GM12878 (cell line): ENCODE results near the gene IL36RN. TPM values are rescaled to one million over a fixed set of nuclear protein-coding genes. Genes with fewer than 3 reads are reported as not detected.

Experiments used
- BACH1 ChIP-seq: fragments of 450-650 bp; IDR thresholded peaks from 2 replicates; pipeline ENCODE4 v1.6.1; 2017; ENCODE audit warnings: mild to moderate bottlenecking, borderline replicate concordance
- HCFC1 ChIP-seq: fragments of 150-350 bp; IDR thresholded peaks from 2 replicates; pipeline ENCODE4 v1.6.1; 2014; ENCODE audit warnings: low read length
- MTA3 ChIP-seq: IDR thresholded peaks from 2 replicates; pipeline ENCODE4 v1.6.1; 2012; ENCODE audit warnings: low read length, inconsistent platforms, borderline replicate concordance
- polyA plus RNA-seq, 11 experiments: library from polyadenylated mRNA; depleted of rRNA in 4 of 11; unstranded in 6 of 11; stranded (reverse) in 5 of 11; fragments of >200 nt; fragmentation: Nextera tagmentation in 4 of 11; fragmentation: Illumina TruSeq in 1 of 11; extraction: Ambion mirVana in 4 of 11; extraction: Trizol in 1 of 11; gene quantifications; 1 replicate in 1 of 11; 2 replicates in 10 of 11; pipeline versions ENCODE4 v1.2.1 to v1.2.3, GENCODE V29; 2011 to 2016; ENCODE audit warnings: inconsistent platforms in 2 of 11, missing spikeins in 2 of 11, low read depth in 1 of 11
- small RNA-seq: library from RNA; depleted of rRNA; stranded (forward); fragments of <200 nt; gene quantifications from one replicate; pipeline ENCODE3, GENCODE V24; 2014
- total RNA-seq, 4 experiments: library from RNA; depleted of rRNA in 3 of 4; stranded (reverse); fragments of >200 nt in 3 of 4; fragmentation: Illumina TruSeq in 1 of 4; extraction: Trizol in 1 of 4; gene quantifications; 2 replicates each; pipeline versions ENCODE4 v1.2.1 to v1.2.3, GENCODE V29; 2013 to 2021
- TF ChIP-seq, protein P1 (sequence below): fragments of 450-650 bp; IDR thresholded peaks from 2 replicates; pipeline ENCODE4 v1.6.1; 2017; ENCODE audit warnings: mild to moderate bottlenecking, low read depth, inconsistent platforms; ENCODE audit not compliant: poor library complexity, severe bottlenecking
- TF ChIP-seq, protein P2 (sequence below): fragments of 450-650 bp; IDR thresholded peaks from 2 replicates; pipeline ENCODE4 v1.6.1; 2016; ENCODE audit warnings: mild to moderate bottlenecking

The IL36RN gene
- total and polyA plus RNA-seq, 10 of the 15 experiments (the other 5 are each of a cell fraction or from before 2014, with no cell fraction given) = not detected

DNA sequence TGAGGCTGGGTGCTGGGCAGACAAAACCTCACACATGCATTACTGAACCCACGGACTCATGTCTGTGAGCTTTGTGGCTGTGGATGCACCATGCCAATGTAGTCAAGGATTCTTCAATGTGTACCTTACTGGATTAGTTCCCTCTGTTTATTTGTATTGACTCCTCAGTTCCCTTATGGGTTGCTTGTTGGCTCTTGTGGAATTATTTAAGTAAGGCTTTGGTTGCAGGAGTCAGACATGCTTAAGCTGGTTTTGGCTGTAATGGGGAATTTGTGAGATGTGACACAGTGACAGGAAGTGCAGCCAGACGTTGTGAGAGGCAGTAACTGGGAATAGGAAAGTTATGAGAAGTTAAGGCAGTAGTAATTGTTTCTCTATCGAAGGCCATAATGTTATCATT is 54.8 kb downstream of the IL36RN start (continued):
- TF ChIP-seq, protein P1, sequence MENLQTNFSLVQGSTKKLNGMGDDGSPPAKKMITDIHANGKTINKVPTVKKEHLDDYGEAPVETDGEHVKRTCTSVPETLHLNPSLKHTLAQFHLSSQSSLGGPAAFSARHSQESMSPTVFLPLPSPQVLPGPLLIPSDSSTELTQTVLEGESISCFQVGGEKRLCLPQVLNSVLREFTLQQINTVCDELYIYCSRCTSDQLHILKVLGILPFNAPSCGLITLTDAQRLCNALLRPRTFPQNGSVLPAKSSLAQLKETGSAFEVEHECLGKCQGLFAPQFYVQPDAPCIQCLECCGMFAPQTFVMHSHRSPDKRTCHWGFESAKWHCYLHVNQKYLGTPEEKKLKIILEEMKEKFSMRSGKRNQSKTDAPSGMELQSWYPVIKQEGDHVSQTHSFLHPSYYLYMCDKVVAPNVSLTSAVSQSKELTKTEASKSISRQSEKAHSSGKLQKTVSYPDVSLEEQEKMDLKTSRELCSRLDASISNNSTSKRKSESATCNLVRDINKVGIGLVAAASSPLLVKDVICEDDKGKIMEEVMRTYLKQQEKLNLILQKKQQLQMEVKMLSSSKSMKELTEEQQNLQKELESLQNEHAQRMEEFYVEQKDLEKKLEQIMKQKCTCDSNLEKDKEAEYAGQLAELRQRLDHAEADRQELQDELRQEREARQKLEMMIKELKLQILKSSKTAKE = no peak
- TF ChIP-seq MTA3 (no peak), BACH1 (no peak), HCFC1 (no peak)
- TF ChIP-seq, protein P2, sequence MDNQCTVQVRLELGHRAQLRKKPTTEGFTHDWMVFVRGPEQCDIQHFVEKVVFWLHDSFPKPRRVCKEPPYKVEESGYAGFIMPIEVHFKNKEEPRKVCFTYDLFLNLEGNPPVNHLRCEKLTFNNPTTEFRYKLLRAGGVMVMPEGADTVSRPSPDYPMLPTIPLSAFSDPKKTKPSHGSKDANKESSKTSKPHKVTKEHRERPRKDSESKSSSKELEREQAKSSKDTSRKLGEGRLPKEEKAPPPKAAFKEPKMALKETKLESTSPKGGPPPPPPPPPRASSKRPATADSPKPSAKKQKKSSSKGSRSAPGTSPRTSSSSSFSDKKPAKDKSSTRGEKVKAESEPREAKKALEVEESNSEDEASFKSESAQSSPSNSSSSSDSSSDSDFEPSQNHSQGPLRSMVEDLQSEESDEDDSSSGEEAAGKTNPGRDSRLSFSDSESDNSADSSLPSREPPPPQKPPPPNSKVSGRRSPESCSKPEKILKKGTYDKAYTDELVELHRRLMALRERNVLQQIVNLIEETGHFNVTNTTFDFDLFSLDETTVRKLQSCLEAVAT = no peak

Small RNAs within 50 kb of the gene (small RNA-seq; reads per million reads assigned to genes)
- gene RNU6-1180P = not detected

Other genes with a start within 250 kb of the IL36RN start
Only the 7 nearest of the 9 such genes appear.
- gene IL37, start 148.0 kb upstream of the IL36RN start, total RNA-seq (2014; rRNA removed) = not detected in 2 replicates
- not detected in 2 replicates for gene IL37, start 148.0 kb upstream of the IL36RN start, total RNA-seq (2014; rRNA removed; fragmentation: Illumina TruSeq; extraction: Trizol)
- not detected in 2 replicates for gene IL37, start 148.0 kb upstream of the IL36RN start, total RNA-seq (2021)
- not detected in 2 replicates for gene IL37, start 148.0 kb upstream of the IL36RN start, polyA plus RNA-seq (2011; rRNA removed)
- gene IL37, start 148.0 kb upstream of the IL36RN start, polyA plus RNA-seq (2014; fragmentation: Illumina TruSeq; extraction: Trizol) = 0.41 TPM in 1 of 2 replicates, not detected in the other
- not detected for gene IL37, start 148.0 kb upstream of the IL36RN start, polyA plus RNA-seq (2014; fragmentation: Nextera tagmentation; extraction: Ambion mirVana)
- gene IL37, start 148.0 kb upstream of the IL36RN start, polyA plus RNA-seq (2014; rRNA removed) = 0.54 TPM in 1 of 2 replicates, not detected in the other
- gene IL37, start 148.0 kb upstream of the IL36RN start, polyA plus RNA-seq (2016; fragmentation: Nextera tagmentation; extraction: Ambion mirVana) = not detected
- gene IL36G, start 81.2 kb upstream of the IL36RN start, total RNA-seq (2014; rRNA removed) = not detected in 2 replicates
- not detected in 2 replicates for gene IL36G, start 81.2 kb upstream of the IL36RN start, total RNA-seq (2014; rRNA removed; fragmentation: Illumina TruSeq; extraction: Trizol)
- not detected in 2 replicates for gene IL36G, start 81.2 kb upstream of the IL36RN start, total RNA-seq (2021)
- gene IL36G, start 81.2 kb upstream of the IL36RN start, polyA plus RNA-seq (2011; rRNA removed) = 0.17 TPM in 1 of 2 replicates, not detected in the other
- gene IL36G, start 81.2 kb upstream of the IL36RN start, polyA plus RNA-seq (2014; fragmentation: Illumina TruSeq; extraction: Trizol) = not detected in 2 replicates
- under 1 TPM in 1 of 2 experiments, not detected in 1; 0.10 TPM for gene IL36G, start 81.2 kb upstream of the IL36RN start, polyA plus RNA-seq (2014; fragmentation: Nextera tagmentation; extraction: Ambion mirVana)
- gene IL36G, start 81.2 kb upstream of the IL36RN start, polyA plus RNA-seq (2014; rRNA removed) = 0.37 TPM in 1 of 2 replicates, not detected in the other
- not detected for gene IL36G, start 81.2 kb upstream of the IL36RN start, polyA plus RNA-seq (2016; fragmentation: Nextera tagmentation; extraction: Ambion mirVana)
- gene IL36A, start 53.7 kb upstream of the IL36RN start, total RNA-seq (2014; rRNA removed) = not detected in 2 replicates
- not detected in 2 replicates for gene IL36A, start 53.7 kb upstream of the IL36RN start, total RNA-seq (2014; rRNA removed; fragmentation: Illumina TruSeq; extraction: Trizol)
- gene IL36A, start 53.7 kb upstream of the IL36RN start, total RNA-seq (2021) = not detected in 2 replicates
- not detected in 2 replicates for gene IL36A, start 53.7 kb upstream of the IL36RN start, polyA plus RNA-seq (2011; rRNA removed)
- gene IL36A, start 53.7 kb upstream of the IL36RN start, polyA plus RNA-seq (2014; fragmentation: Illumina TruSeq; extraction: Trizol) = not detected in 2 replicates
- not detected for gene IL36A, start 53.7 kb upstream of the IL36RN start, polyA plus RNA-seq (2014; fragmentation: Nextera tagmentation; extraction: Ambion mirVana)
- gene IL36A, start 53.7 kb upstream of the IL36RN start, polyA plus RNA-seq (2014; rRNA removed) = not detected in 2 replicates
- not detected for gene IL36A, start 53.7 kb upstream of the IL36RN start, polyA plus RNA-seq (2016; fragmentation: Nextera tagmentation; extraction: Ambion mirVana)
- not detected in 2 replicates for gene IL36B, start 6.3 kb upstream of the IL36RN start, total RNA-seq (2014; rRNA removed)
- not detected in 2 replicates for gene IL36B, start 6.3 kb upstream of the IL36RN start, total RNA-seq (2014; rRNA removed; fragmentation: Illumina TruSeq; extraction: Trizol)
- not detected in 2 replicates for gene IL36B, start 6.3 kb upstream of the IL36RN start, total RNA-seq (2021)
- gene IL36B, start 6.3 kb upstream of the IL36RN start, polyA plus RNA-seq (2011; rRNA removed) = not detected in 2 replicates
- not detected in 2 replicates for gene IL36B, start 6.3 kb upstream of the IL36RN start, polyA plus RNA-seq (2014; fragmentation: Illumina TruSeq; extraction: Trizol)
- gene IL36B, start 6.3 kb upstream of the IL36RN start, polyA plus RNA-seq (2014; fragmentation: Nextera tagmentation; extraction: Ambion mirVana) = not detected
- not detected in 2 replicates for gene IL36B, start 6.3 kb upstream of the IL36RN start, polyA plus RNA-seq (2014; rRNA removed)
- not detected for gene IL36B, start 6.3 kb upstream of the IL36RN start, polyA plus RNA-seq (2016; fragmentation: Nextera tagmentation; extraction: Ambion mirVana)
- gene IL1F10, start 8.8 kb downstream of the IL36RN start, total RNA-seq (2014; rRNA removed) = not detected in 2 replicates
- not detected in 2 replicates for gene IL1F10, start 8.8 kb downstream of the IL36RN start, total RNA-seq (2014; rRNA removed; fragmentation: Illumina TruSeq; extraction: Trizol)
- not detected in 2 replicates for gene IL1F10, start 8.8 kb downstream of the IL36RN start, total RNA-seq (2021)
- gene IL1F10, start 8.8 kb downstream of the IL36RN start, polyA plus RNA-seq (2011; rRNA removed) = not detected in 2 replicates
- not detected in 2 replicates for gene IL1F10, start 8.8 kb downstream of the IL36RN start, polyA plus RNA-seq (2014; fragmentation: Illumina TruSeq; extraction: Trizol)
- gene IL1F10, start 8.8 kb downstream of the IL36RN start, polyA plus RNA-seq (2014; fragmentation: Nextera tagmentation; extraction: Ambion mirVana) = not detected
- not detected in 2 replicates for gene IL1F10, start 8.8 kb downstream of the IL36RN start, polyA plus RNA-seq (2014; rRNA removed)
- not detected for gene IL1F10, start 8.8 kb downstream of the IL36RN start, polyA plus RNA-seq (2016; fragmentation: Nextera tagmentation; extraction: Ambion mirVana)
- gene IL1RN, start 68.4 kb downstream of the IL36RN start, total RNA-seq (2014; rRNA removed) = not detected in 2 replicates
- not detected in 2 replicates for gene IL1RN, start 68.4 kb downstream of the IL36RN start, total RNA-seq (2014; rRNA removed; fragmentation: Illumina TruSeq; extraction: Trizol)
- gene IL1RN, start 68.4 kb downstream of the IL36RN start, total RNA-seq (2021) = not detected in 2 replicates
- 0.04 TPM in 1 of 2 replicates, not detected in the other for gene IL1RN, start 68.4 kb downstream of the IL36RN start, polyA plus RNA-seq (2011; rRNA removed)
- 0.04 and 0.43 TPM in 2 replicates for gene IL1RN, start 68.4 kb downstream of the IL36RN start, polyA plus RNA-seq (2014; fragmentation: Illumina TruSeq; extraction: Trizol)
- gene IL1RN, start 68.4 kb downstream of the IL36RN start, polyA plus RNA-seq (2014; fragmentation: Nextera tagmentation; extraction: Ambion mirVana) = under 1 TPM in 1 of 2 experiments, not detected in 1; 0.04 TPM
- gene IL1RN, start 68.4 kb downstream of the IL36RN start, polyA plus RNA-seq (2014; rRNA removed) = not detected in 2 replicates
- not detected for gene IL1RN, start 68.4 kb downstream of the IL36RN start, polyA plus RNA-seq (2016; fragmentation: Nextera tagmentation; extraction: Ambion mirVana)
- gene PSD4, start 114.8 kb downstream of the IL36RN start, total RNA-seq (2014; rRNA removed) = 96.0 and 98.5 TPM in 2 replicates
- gene PSD4, start 114.8 kb downstream of the IL36RN start, total RNA-seq (2014; rRNA removed; fragmentation: Illumina TruSeq; extraction: Trizol) = 42.6 and 42.8 TPM in 2 replicates
- gene PSD4, start 114.8 kb downstream of the IL36RN start, total RNA-seq (2021) = 114 and 117 TPM in 2 replicates
- gene PSD4, start 114.8 kb downstream of the IL36RN start, polyA plus RNA-seq (2011; rRNA removed) = 13.6 and 27.4 TPM in 2 replicates
- 20.8 and 48.3 TPM in 2 replicates for gene PSD4, start 114.8 kb downstream of the IL36RN start, polyA plus RNA-seq (2014; fragmentation: Illumina TruSeq; extraction: Trizol)
- gene PSD4, start 114.8 kb downstream of the IL36RN start, polyA plus RNA-seq (2014; fragmentation: Nextera tagmentation; extraction: Ambion mirVana) = 1 to 10 TPM in 1 of 2 experiments, under 1 TPM in 1; 0.68 to 1.7 TPM
- gene PSD4, start 114.8 kb downstream of the IL36RN start, polyA plus RNA-seq (2014; rRNA removed) = 47.9 and 59.7 TPM in 2 replicates
- gene PSD4, start 114.8 kb downstream of the IL36RN start, polyA plus RNA-seq (2016; fragmentation: Nextera tagmentation; extraction: Ambion mirVana) = 10 to 100 TPM; 23.7 to 25.9 TPM